Putamen (tissue), 1 donor: ENCODE measurements around the gene H2BK1.

Experiments used
- DNase-seq: peaks from one replicate; pipeline ENCODE4 v3.0.0-alpha.2; 2016; ENCODE audit warnings: low spot score

H2BK1 gene

GRCh38 chr7:151179287-151179860, 30.9 kb downstream of the H2BK1 start:
- no peak for DNase-seq

- no peak for DNase-seq
These were observed 31.5 kb downstream of the H2BK1 start for GRCh38 chr7:151178831-151179230.

- no peak for DNase-seq
These were observed 32.1 kb downstream of the H2BK1 start for GRCh38 chr7:151178236-151178635.

- DNase-seq = no peak
These were observed 33.0 kb downstream of the H2BK1 start for GRCh38 chr7:151177310-151177709.

GRCh38 chr7:151176401-151176800, 33.9 kb downstream of the H2BK1 start:
- no peak for DNase-seq

- no peak for DNase-seq
These were observed 34.4 kb downstream of the H2BK1 start for GRCh38 chr7:151175793-151176311.

GRCh38 chr7:151175047-151175792, 35.1 kb downstream of the H2BK1 start:
- no peak for DNase-seq

GRCh38 chr7:151174246-151175046, 35.8 kb downstream of the H2BK1 start:
- DNase-seq = no peak

- no peak for DNase-seq
These were observed 36.7 kb downstream of the H2BK1 start for GRCh38 chr7:151173386-151174245.

GRCh38 chr7:151172273-151173141, 37.8 kb downstream of the H2BK1 start:
- peak; percentile 74 for DNase-seq

GRCh38 chr7:151168787-151169162, 41.5 kb downstream of the H2BK1 start:
- no peak for DNase-seq

GRCh38 chr7:151168003-151168786, 42.1 kb downstream of the H2BK1 start:
- no peak for DNase-seq

- no peak for DNase-seq
These were observed 42.9 kb downstream of the H2BK1 start, which contains the start of gene GBX1 for GRCh38 chr7:151167197-151167961. TSS of gene GBX1 (minus strand) at chr7:151167694. CDS start at chr7:151167548, 146 bp downstream.

- no peak for DNase-seq
These were observed 43.6 kb downstream of the H2BK1 start for GRCh38 chr7:151166629-151167196.

- DNase-seq = no peak
These were observed 48.5 kb downstream of the H2BK1 start for GRCh38 chr7:151161757-151162156.
